Amniotic epithelial cell (primary cell): ENCODE measurements around the gene CDC42BPB.
"Not testable (repeated sequence)": the region's sequence is repeated elsewhere in the genome, so short reads cannot be mapped to it uniquely, and the experiment has no call there.

Experiments
- DNase-seq: peaks from one replicate; pipeline ENCODE4 v3.0.0-alpha.2; 2010; ENCODE audit warnings: low read depth

CDC42BPB gene

DNA sequence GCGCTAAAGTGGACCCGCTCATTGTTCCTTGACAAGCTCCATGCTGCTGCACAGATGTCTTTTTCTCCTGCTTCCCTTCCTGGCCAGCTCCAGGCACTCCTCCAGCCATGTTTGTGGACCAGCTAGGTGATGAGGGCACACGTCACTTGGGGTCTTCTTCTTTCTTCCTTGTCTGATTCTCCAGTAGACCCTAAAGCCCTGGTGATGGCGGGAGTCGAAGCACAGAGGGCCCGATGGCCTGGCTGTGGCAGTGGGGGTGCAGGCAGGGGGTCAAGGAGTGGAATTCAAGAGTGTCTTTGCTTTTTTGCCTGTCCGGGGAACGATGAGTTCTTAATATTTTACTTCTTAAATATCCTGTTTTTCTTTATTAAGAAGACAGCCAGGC is 157.8 kb downstream of the CDC42BPB start:
- no peak for DNase-seq

DNA sequence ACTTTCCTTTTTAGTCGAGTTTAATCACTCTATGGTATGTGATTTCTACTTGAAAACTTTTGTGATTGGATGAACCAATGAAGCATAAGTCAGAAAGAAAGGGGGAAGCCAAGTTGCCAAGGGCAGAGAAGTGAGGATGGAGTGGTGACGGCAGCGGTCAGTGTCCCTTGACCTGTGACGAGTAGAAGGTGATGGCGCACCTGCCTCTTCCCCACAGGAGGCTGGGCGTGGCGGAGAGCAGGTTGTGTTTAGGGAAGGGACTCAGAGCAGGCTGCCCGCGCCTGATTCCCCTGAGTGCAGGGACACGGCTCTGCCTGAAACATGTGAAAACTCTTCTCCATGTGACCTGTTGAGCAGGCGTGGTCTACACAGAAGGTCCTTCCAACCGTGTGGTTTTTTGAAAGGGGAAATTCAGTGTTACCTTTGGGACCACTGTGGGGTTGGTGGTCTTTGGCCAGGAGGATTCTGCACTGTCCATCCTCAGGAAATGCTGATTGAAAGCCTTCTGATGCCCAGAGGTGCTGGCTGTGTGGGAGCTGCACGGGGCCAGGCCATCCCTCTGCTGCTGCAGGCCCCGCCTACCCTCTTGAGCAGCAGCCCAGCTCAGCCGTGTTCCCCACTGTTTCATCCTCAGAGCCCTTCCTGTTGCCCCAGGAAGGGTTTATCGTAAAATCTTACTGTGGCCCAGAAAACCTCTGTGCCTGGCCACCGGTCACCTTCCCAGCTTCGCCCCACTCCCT is 158.4 kb downstream of the CDC42BPB start:
- no peak for DNase-seq

DNA sequence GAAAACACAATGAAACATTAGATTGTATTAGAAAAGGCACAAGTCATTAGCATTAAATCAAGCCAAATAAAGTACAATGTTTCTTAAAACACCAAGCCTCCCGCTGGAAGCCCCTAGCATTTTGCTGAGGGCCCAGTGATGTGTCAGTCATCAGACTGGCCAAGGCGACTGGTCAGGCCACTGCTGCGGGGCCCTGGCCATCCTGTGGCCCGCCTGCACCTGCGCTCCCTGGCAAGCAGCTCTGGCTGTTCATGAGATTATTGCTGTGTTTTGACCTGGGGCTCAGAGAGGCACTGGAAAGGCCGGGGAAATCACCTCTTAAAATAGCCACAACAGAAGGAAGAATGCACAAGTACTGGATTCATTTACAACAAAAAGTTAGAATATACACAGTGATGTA is 159.1 kb downstream of the CDC42BPB start:
- no peak for DNase-seq

DNA sequence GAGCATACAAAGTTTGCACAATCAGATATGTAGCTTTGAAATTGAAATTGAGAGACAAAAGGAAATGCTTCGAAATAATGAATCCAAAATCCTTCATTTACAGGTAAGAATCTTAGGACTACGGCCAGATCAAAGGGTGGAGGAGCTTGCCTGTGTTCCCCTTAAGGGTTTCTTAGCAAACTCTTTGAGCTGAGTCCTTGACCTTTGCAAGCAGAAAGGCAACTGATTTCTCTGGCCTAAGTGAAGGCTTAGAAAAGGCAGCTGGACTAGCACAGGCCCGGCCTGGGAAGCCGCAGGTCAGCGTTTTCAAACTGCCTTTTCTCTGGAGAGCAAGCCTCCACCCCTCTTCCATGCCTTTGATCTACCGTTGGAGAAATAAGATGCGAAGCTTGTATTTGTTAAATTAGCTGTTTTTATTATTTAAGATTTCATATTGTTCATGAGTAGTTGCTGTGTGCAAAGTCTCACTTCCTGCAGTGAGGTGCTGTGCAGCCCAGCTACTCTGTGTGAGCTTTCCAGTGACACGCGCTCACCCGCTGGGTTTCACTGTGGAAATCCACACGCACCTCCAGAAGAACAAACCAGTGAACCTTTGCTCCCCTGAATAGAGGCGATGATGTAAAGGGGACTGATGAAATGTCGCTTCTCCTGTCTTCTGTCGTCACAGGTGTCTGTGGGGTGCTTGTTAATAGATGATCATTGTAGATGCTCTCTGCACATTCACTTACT is 159.9 kb downstream of the CDC42BPB start:
- no peak for DNase-seq

GRCh38 chr14:102896735-102897134 is 160.6 kb downstream of the CDC42BPB start:
- not testable (repeated sequence) for DNase-seq

GRCh38 chr14:102893452-102893851 is 163.9 kb downstream of the CDC42BPB start:
- peak; percentile 96 for DNase-seq

DNA sequence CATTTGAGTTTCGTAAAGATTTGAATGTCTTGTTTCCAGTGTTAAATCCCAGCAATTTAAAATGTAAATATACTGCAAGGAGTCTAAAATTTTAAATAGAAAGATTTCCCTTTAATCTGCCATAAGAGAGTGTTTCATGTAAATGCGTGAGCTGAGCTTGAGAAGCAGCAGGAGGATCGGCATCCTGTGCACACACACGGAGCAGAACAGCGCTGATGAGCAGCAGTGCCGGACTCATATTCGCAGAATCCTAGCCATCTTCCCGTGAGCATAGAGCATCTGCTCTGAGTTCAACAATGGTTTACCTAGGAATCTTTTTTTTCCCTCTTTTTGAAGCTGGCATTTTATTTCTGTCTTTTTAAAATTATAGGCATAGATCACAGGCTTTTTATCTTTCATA is 164.7 kb downstream of the CDC42BPB start:
- DNase-seq: no peak

DNA sequence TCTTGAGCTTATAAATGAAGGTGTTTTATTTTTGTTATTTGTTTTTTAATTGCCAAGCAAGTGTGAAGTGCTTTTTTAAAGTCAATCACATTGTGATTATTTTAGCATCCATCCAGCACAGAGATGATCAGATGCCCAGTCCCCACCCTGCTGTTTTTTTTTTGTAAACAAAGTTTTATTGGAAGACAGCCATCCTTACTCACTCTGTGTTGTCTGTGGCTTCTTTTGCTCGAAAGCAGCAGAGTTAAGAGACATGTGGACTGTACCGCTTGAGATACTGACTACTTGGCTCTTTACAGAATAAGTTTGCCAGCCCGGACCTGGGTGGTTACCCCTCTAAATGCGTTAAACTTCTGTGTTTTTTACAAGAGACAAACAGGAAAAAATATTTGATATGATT is 165.8 kb downstream of the CDC42BPB start:
- DNase-seq: peak; percentile 70

GRCh38 chr14:102891111-102891510 is 166.2 kb downstream of the CDC42BPB start:
- DNase-seq: no peak

DNA sequence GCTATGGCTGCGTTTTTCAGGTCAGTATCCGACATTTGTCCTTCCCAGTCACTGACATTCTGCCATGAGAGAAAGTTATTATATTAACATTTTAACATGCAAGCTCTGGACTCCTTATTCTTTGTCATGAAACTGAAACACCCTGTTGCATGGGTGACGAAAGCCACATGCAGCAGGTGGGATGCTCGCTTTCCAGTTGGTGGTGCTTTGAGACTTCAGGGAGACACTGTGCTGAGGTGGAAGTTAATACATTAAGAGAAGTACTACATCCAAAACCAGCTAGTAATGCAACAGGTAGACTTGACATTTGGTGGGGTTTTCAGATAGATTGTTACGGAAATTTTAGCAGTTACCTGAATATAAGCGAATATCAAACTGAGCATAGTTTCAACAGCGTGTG is 167.7 kb downstream of the CDC42BPB start:
- DNase-seq: no peak

GRCh38 chr14:102888748-102889147 is 168.6 kb downstream of the CDC42BPB start:
- peak; percentile 11 for DNase-seq

- no peak for DNase-seq
Observed at GRCh38 chr14:102885737-102886447, 171.5 kb downstream of the CDC42BPB start.

DNA sequence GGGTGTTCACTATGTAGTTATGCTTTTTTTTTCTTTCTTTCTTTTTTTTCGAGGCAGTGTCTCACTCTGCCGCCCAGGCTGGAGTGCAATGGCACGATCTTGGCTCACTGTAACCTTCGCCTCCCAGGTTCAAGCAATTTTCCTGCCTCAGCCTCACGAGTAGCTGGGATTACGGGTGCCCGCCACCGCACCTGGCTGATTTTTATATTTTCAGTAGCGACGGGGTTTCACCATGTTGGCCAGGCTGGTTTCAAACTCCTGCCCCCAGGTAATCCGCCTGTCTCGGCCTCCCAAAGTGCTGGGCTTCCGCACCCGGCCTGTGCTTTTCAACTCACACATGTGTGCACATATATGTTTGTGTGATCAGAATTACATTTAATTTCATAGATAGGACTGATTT is 173.8 kb downstream of the CDC42BPB start:
- DNase-seq: no peak

DNA sequence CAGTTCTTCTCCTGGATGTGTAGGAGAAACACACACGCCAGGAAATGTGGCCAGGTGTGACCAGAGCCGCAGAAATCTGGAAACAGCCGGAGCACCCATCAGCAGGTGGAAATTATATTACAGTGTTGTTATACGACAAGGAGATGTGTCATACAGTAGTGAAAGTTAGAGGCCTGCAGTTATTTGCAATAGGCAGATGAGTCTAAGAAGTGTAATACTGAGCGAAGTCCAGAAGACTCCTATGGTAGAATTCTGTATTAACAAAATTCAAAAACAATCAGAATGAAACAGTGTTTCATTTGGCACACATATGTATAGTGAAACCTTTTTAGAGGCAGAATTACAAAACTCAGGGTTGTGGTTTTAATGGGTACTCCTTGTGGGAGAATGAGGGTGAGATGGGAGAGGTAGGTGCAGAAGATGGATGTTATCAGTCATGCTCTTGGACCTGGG is 174.2 kb downstream of the CDC42BPB start:
- DNase-seq: no peak
